PFSK-1 (cell line): ENCODE measurements around the gene PSAP.

Experiments used
- FOXP2 ChIP-seq: optimal IDR thresholded peaks from 2 replicates; pipeline ENCODE3; 2011; ENCODE audit warnings: borderline replicate concordance, control low read depth, inconsistent platforms; ENCODE audit not compliant: insufficient read depth; ENCODE audit errors: extremely low read length, extremely low read depth
- POLR2AphosphoS5 ChIP-seq: IDR thresholded peaks from 2 replicates; pipeline ENCODE4 v1.6.1; 2012; ENCODE audit warnings: low read depth, mild to moderate bottlenecking, control low read depth, low read length, moderate library complexity
- REST ChIP-seq, 2 experiments: IDR thresholded peaks; 2 replicates each; pipeline versions ENCODE4 v1.6.1 to v1.8.0; 2011 to 2012; ENCODE audit warnings: low read depth in 2 of 2, low read length in 2 of 2, control low read depth in 1 of 2, inconsistent platforms in 1 of 2, mild to moderate bottlenecking in 1 of 2, moderate library complexity in 1 of 2; ENCODE audit not compliant: insufficient read depth in 1 of 2
- SIN3A ChIP-seq: IDR thresholded peaks from 2 replicates; pipeline ENCODE4 v1.6.1; 2012; ENCODE audit warnings: mild to moderate bottlenecking, low read length, moderate library complexity, borderline replicate concordance; ENCODE audit not compliant: insufficient read depth
- TAF1 ChIP-seq: IDR thresholded peaks from 2 replicates; pipeline ENCODE4 v1.6.1; 2012; ENCODE audit warnings: low read length, control low read depth, borderline replicate concordance; ENCODE audit not compliant: insufficient read depth

PSAP gene

GRCh38 chr10:71796749-71797405, 54.2 kb downstream of the PSAP start:
- TF ChIP-seq REST (IDR thresholded peaks at IDR 0.05; ENCODE audit: insufficient read depth in 1 of 2, low read depth in 2 of 2, low read length in 2 of 2) (no peak), SIN3A (no peak)

- TF ChIP-seq FOXP2 (no peak), REST (IDR thresholded peaks at IDR 0.05; ENCODE audit: insufficient read depth in 1 of 2, low read depth in 2 of 2, low read length in 2 of 2) (peak; percentile 97 to 100)
Observed at GRCh38 chr10:71795248-71795647, 55.8 kb downstream of the PSAP start.

DNA sequence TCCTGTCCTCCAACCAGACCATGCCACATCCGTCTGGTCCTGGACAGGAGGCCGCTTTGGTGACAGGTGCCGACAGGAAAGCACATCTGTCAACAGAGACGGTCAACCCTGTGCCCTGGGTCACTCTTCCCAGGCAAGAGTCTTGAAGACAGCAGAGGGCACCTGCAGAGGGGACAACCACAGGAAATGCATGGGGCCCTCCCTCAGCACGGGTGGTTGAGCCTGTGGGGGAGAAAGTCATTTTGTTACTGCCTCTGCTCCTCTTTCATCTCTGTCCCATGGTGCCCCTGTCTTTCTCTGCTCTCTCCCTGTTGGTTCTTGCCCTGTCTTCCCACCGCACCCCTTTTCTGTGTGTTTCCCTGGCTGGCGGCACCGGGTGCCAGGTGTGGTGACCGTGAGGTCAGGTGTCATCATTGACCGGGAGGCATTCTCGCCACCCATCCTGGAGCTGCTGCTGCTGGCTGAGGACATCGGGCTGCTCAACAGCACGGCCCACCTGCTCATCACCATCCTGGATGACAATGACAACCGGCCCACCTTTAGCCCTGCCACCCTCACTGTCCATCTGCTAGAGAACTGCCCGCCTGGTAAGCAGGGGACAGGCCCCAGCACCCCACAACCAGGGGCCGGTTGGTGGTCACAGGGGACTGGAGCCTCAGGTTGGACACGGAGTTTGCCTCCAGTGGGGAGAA, 60.2 kb downstream of the PSAP start:
- TF ChIP-seq POLR2AphosphoS5 (no peak), FOXP2 (no peak), REST (IDR thresholded peaks at IDR 0.05; ENCODE audit: insufficient read depth in 1 of 2, low read depth in 2 of 2, low read length in 2 of 2) (no peak), SIN3A (no peak), TAF1 (no peak)

DNA sequence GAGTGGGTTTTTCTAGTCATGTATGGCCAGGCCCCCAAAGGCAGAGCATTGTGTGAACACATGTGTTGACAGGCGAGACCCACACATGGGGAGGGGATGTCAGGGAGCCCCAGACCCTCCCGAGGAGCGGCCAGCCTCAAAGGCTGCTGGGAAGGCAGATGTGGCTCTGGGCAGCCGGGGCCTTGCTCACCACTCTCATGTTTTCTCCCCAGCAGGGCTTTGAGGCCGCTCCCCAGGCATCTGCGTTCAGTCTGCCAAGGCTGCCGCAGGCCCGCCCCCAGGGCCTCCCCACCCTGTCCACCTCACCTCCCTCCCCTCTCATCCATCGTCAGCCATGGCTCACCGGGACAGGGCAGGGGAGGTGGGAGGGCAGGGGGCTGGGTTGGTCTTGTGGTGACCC, 61.2 kb downstream of the PSAP start:
- TF ChIP-seq FOXP2: no peak
- no peak for TF ChIP-seq SIN3A
- TF ChIP-seq POLR2AphosphoS5: no peak
- no peak for TF ChIP-seq TAF1
- TF ChIP-seq REST (IDR thresholded peaks at IDR 0.05; ENCODE audit: insufficient read depth in 1 of 2, low read depth in 2 of 2, low read length in 2 of 2): no peak

DNA sequence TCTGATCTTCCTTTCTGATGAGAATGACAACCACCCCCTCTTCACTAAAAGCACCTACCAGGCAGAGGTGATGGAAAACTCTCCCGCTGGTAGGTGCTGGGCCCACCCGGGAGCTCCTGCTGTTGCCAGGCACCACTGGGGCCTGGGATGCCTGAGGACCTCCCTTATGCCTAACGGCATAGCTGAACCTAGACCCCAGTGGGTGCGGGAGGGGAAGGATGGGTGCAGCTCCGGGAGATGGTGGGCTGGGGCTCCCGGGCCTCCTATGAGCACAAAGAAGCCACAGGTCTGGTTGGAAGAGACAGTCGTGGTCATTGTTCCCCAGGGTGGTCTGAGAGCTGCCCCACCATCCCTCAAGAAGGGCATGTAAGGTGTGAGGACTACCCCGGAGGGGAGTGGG, 62.1 kb downstream of the PSAP start:
- TF ChIP-seq POLR2AphosphoS5: no peak
- TF ChIP-seq FOXP2: no peak
- no peak for TF ChIP-seq TAF1
- TF ChIP-seq SIN3A: no peak
